ENCODE measurements around the gene HDAC5. TPM values are rescaled to one million over a fixed set of nuclear protein-coding genes. Genes with fewer than 3 reads are reported as not detected.

HDAC5 gene
- total RNA-seq, 4 donors from 2014 or later, result 42.4 to 71.0 (median 48.4) TPM

- no peaks in the 10 kb centered on the region for H3K4me1 ChIP-seq
- no peaks in the 10 kb centered on the region for H3K27me3 ChIP-seq
- DNase-seq, result no peak
- no peak overlapping the region for H3K4me3 ChIP-seq
- H3K36me3 ChIP-seq, result peaks cover 0 to 73% (median 0%) of the 10 kb centered on the region in 3 donors
- H3K27ac ChIP-seq, result no peak overlapping the region
- no peaks in the 10 kb centered on the region for H3K9me3 ChIP-seq
- no peak for TF ChIP-seq CTCF (IDR thresholded peaks at IDR 0.05)
- no peak for TF ChIP-seq POLR2A (IDR thresholded peaks at IDR 0.05)
Measured at GRCh38 chr17:44078412-44078811, 45.0 kb downstream of the HDAC5 start.

GRCh38 chr17:44077595-44077909 is 45.9 kb downstream of the HDAC5 start:
- no peak overlapping the region for H3K4me3 ChIP-seq
- H3K27ac ChIP-seq, result no peak overlapping the region
- no peaks in the 10 kb centered on the region for H3K9me3 ChIP-seq
- H3K4me1 ChIP-seq, result no peaks in the 10 kb centered on the region
- TF ChIP-seq POLR2A (IDR thresholded peaks at IDR 0.05), result no peak
- TF ChIP-seq CTCF (IDR thresholded peaks at IDR 0.05), result no peak
- peaks cover 0 to 66% (median 0%) of the 10 kb centered on the region in 3 donors for H3K36me3 ChIP-seq
- DNase-seq, result no peak
- H3K27me3 ChIP-seq, result no peaks in the 10 kb centered on the region

DNA sequence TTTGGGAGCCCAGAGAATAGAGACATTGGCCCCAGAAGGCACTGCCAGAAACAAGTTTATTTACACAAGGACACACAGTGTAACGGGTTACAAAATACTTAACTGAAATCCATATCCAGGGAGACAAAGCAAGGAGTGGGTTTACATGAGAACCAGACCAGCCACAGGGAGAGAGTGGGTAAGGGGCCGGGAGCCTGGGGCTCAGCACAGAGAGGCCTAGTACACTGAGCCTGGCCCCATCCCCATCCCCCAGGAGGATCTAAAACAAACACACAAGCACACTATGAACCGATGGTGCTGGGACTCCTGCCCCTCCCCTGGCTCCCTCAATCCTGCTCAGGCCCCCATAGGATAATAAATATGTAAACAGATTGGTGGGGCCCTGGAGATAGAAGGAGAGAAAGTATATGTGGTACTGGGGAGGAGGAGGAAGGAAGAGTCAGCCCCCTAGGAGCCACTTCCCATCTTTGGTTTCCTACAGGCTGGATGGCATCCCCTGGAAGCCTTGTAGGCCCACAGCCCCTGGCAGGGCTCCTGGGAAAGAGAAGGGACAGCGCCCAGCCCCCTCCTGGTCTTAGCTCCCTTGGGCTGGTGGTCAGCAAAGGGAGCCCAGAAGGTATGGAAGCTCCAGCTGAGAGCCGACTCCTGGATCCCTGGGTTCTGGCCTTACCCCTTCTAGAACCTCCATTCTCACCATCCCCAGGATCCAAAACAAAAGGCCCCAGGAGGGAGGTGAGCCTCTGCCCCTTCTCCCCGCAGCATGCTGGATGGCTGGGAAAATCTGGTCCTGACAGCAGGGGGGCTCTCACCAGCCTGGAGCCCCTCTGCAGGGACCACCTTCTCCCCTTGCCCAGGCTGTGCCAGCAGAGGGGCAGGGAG is 46.5 kb downstream of the HDAC5 start:
- Histone ChIP-seq H3K4me1 (peaks cover 0 to 2% (median under 1%) of the 10 kb centered on the region in 4 donors), H3K9me3 (no peaks in the 10 kb centered on the region), H3K36me3 (peaks cover 0 to 61% (median 0%) of the 10 kb centered on the region in 3 donors), H3K27me3 (no peaks in the 10 kb centered on the region), H3K4me3 (no peak overlapping the region), H3K27ac (no peak overlapping the region)
- no peak for DNase-seq
- TF ChIP-seq CTCF (IDR thresholded peaks at IDR 0.05), result no peak
- TF ChIP-seq POLR2A (IDR thresholded peaks at IDR 0.05), result no peak

GRCh38 chr17:44075598-44076293 is 47.7 kb downstream of the HDAC5 start:
- DNase-seq, result no peak
- TF ChIP-seq POLR2A (IDR thresholded peaks at IDR 0.05) (no peak), CTCF (IDR thresholded peaks at IDR 0.05) (no peak)
- Histone ChIP-seq H3K4me3 (no peak overlapping the region), H3K27me3 (no peaks in the 10 kb centered on the region), H3K9me3 (no peaks in the 10 kb centered on the region), H3K4me1 (peaks cover 0 to 11% (median 8%) of the 10 kb centered on the region in 4 donors), H3K36me3 (peaks cover 0 to 55% (median 0%) of the 10 kb centered on the region in 3 donors), H3K27ac (no peak overlapping the region)

DNA sequence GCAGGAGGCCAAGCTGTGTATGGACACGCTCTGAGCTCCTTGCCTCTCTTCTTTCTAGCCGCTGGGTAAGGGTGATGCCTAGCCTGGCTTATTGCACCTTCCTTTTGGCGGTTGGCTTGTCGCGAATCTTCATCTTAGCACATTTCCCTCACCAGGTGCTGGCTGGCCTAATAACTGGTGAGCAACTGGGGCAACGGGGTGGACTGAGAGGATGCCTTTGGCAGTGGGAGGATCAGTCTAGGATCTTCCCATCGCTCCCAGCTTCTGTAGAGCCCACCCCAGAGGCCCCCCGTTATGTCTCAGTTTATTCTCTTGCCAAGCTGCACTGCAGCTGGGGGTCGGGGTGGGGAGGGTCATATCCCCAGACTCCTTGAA is 48.5 kb downstream of the HDAC5 start:
- TF ChIP-seq POLR2A (IDR thresholded peaks at IDR 0.05) (no peak), CTCF (IDR thresholded peaks at IDR 0.05) (no peak)
- Histone ChIP-seq H3K27me3 (no peaks in the 10 kb centered on the region), H3K4me3 (no peak overlapping the region), H3K4me1 (peaks cover 0 to 13% (median 9%) of the 10 kb centered on the region in 4 donors), H3K9me3 (no peaks in the 10 kb centered on the region), H3K36me3 (peaks cover 0 to 55% (median 0%) of the 10 kb centered on the region in 3 donors), H3K27ac (no peak overlapping the region)
- DNase-seq, result no peak
